ENCODE measurements around the gene FAM170B.

GRCh38 chr10:49129376-49129775 is 4.4 kb downstream of the FAM170B start:
- TF ChIP-seq CTCF (IDR thresholded peaks at IDR 0.05) (no peak), EZH2 (IDR thresholded peaks at IDR 0.05) (no peak)

Measured in neural progenitor cell (in vitro differentiated cells).